WI38 (cell line): Measurements from ENCODE around the gene ZNF780A.

Experiments
- H3K4me3 ChIP-seq: 2 replicates; pipeline ENCODE4 v1.5.1; 2011; ENCODE audit warnings: low read depth, mild to moderate bottlenecking, control low read depth, low read length
- CTCF ChIP-seq: IDR thresholded peaks from 2 replicates; pipeline ENCODE4 v1.5.1; 2012; ENCODE audit warnings: low read depth, mild to moderate bottlenecking, control low read depth, low read length

The ZNF780A gene

GRCh38 chr19:40090241-40091204 is at the start of gene ZNF780A:
TSS of gene ZNF780A (minus strand) at chr19:40090943. CDS start at chr19:40084753, 6,190 bp downstream.
- TF ChIP-seq CTCF = no peak

GRCh38 chr19:40139533-40140287 is 49.0 kb upstream of the ZNF780A start:
- H3K4me3 ChIP-seq = no peak overlapping the region
- peak; percentile 51 for TF ChIP-seq CTCF

More at GRCh38 chr19:40090241-40091204, at the start of gene ZNF780A:
- peak within 1 kb of the TSS; percentile 91 for H3K4me3 ChIP-seq

GRCh38 chr19:40136818-40137217 is 46.1 kb upstream of the ZNF780A start:
- H3K4me3 ChIP-seq = no peak overlapping the region

GRCh38 chr19:40134866-40135265 is 44.1 kb upstream of the ZNF780A start:
- H3K4me3 ChIP-seq = no peak overlapping the region
- TF ChIP-seq CTCF = no peak

More at GRCh38 chr19:40136818-40137217, 46.1 kb upstream of the ZNF780A start:
- TF ChIP-seq CTCF = no peak

GRCh38 chr19:40133491-40133890 is 42.7 kb upstream of the ZNF780A start:
- no peak overlapping the region for H3K4me3 ChIP-seq
- TF ChIP-seq CTCF = no peak

GRCh38 chr19:40130013-40130412 is 39.3 kb upstream of the ZNF780A start:
- H3K4me3 ChIP-seq = no peak overlapping the region
- no peak for TF ChIP-seq CTCF
